ENCODE measurements around the gene HCN2.

The HCN2 gene

DNA sequence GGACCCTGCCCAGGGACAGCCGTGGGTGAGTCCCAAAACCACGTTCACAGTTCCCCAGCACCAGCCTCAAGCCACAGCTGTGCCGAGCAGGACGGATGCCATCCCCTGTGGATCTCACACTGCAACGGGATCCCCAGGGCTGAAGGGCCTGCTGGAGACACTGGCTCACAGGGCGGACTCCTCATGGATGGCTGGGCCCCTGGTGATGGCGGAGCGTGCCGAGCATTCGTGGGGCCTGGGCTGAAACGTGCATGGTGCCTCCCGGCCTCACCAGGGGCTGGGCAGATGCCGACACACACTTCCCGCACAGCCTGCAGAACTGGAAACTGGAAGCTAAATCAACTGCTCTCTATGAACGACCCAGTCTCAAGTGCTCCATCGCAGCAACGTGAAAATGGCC lies 63.7 kb downstream of the HCN2 start:
- DNase-seq (ENCODE audit: low read depth, low spot score) = no peak

- no peak for DNase-seq (ENCODE audit: low read depth, low spot score)
Observed at GRCh38 chr19:655691-656090, 66.0 kb downstream of the HCN2 start.

GRCh38 chr19:656751-657559 lies 67.3 kb downstream of the HCN2 start:
- DNase-seq (ENCODE audit: low read depth, low spot score) = no peak

DNA sequence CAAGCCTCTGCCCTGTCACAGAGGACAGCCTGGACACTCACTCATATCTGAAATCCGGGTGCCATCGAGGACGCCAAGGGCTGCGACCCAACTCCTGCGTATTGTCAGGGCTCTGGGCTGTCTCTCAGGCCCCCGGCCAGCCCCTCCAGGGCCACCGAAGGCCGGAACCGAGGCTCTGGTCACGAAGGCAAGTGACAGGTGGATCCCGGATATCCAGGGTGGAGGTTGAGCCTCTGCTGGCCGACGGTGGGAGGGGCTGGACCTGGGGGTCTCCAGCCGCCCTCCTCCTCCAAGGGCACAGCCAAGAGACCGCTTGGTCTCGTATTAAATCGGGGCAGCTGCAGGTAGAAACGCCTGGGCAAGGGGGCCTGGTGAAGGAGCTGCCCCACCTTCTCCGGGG lies 67.9 kb downstream of the HCN2 start:
- DNase-seq (ENCODE audit: low read depth, low spot score) = no peak

DNA sequence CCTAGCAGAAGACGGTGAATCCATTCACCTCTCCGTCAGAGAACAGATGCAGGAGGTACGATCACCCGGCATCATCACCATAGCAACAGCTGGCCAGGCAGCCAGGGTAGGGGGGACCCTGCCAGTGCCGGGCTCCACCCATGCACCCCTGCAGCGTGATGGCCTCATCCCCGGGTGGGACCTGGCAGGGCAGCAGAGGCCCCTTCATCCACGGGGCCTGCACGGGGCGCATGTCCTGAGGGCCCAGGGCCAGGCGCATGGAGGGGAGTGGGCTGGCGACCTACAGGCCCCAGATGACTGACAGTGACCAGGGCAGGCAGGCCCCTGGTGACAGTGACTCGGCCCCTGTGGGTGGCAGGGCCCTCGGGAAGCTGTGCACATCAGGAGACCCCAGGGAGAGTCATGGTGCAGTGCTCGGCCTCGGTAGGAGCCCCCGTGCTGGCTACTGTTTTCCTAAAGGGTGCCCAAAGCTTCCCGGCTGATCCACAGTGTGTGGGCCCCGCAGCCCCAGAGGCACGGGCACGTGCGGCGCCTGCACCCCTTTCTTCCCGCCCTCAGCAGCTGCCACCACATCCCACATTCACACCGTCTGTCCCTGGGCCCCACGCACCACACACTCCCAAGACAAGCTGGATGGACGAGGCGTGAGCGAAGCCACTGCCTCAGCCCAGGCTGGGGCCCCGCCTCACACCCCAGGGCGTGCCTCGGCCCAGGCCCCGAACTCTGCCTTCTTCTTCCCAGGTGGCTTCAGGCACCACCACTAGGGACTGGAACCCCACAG lies 68.6 kb downstream of the HCN2 start:
- no peak for DNase-seq (ENCODE audit: low read depth, low spot score)

DNA sequence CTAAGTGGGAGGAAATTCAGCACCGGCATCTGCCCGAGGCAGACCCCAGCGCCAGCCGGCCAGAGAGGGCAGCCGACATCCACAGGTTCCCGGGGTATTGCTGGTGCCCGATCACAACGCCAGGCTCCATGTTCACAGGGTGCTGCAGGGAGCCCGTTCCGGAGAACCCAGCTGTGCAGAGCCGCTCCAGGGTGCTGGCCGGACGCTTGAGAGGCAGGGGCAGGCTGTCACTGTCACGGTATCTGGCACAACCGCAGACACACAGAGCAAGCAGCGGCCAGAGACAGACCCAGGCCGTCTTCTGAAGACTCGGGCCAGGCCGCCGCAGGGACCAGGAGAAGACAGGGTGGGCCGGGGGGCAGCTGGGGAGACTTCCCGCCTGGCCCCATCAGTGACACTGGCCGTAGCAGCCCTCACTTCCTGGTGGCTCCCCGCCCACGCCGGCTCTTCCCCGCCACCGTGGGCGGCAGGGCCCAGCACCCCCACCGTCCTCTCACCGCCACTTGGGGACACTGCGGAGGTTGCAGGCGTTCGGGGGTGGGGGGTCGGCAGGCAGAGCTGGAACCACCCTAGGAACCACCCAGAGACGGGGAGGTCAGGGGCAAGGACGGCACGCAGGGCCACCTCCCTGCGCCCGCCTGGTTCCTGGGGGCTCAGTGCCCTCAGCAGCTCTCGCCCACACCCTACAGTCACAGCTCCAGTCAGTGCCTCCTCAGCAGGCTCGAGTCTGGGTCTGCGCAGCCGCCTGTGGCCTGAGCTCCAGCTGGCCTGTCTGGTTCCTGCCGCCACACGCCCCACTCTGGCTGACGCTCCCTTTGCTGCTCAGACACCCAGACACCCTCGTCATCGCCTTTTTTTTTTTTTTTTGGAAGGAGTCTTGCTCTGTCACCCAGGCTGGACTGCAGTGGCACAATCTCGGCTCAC lies 69.5 kb downstream of the HCN2 start:
- DNase-seq (ENCODE audit: low read depth, low spot score) = no peak

GRCh38 chr19:660793-661426 lies 71.2 kb downstream of the HCN2 start:
- no peak for DNase-seq (ENCODE audit: low read depth, low spot score)

- DNase-seq (ENCODE audit: low read depth, low spot score) = no peak
Observed at GRCh38 chr19:661427-662196, 71.9 kb downstream of the HCN2 start.

DNA sequence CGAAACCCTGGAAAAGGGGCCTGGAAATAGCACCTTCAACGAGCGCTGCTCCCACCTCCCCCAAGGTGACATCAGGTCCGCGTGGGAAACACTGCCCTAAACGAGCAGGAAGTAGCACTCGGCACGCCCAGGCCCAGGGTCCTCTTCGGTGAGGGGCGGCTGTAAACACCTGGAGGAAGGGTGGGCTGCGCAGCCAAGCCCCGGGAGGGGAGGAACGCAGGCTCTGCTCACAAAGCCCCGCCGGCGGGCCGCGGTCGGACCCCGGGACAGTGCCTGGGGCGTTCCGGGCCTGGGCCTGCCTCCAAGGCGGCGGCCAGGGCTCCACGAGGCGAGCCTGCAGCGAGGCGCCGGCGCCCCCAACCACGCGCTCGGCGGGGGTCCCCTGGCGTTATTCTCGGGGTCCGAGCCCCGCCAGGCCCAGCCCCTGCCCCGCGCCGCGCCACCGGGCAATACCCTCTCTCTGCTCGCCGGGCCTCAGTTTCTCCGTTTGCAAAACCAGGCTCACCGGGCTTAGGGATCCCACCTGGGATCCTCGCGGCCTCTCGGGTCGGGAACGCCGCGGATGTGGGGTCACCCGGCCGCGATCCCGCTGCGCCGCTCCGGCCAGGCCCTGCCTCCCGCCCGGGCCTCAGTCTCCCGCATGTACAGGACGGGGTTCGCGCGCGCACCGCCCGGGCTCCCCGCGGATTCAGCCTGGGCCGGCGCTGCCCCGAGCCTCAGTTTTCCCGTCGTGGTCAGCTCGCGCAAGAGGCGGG lies 72.7 kb downstream of the HCN2 start:
- no peak for DNase-seq (ENCODE audit: low read depth, low spot score)

GRCh38 chr19:662962-663681 lies 73.4 kb downstream of the HCN2 start, which contains the start of gene RNF126:
TSS of gene RNF126 (minus strand) at chr19:663214. CDS start at chr19:663121, 93 bp downstream.
- DNase-seq (ENCODE audit: low read depth, low spot score) = peak; percentile 47

DNA sequence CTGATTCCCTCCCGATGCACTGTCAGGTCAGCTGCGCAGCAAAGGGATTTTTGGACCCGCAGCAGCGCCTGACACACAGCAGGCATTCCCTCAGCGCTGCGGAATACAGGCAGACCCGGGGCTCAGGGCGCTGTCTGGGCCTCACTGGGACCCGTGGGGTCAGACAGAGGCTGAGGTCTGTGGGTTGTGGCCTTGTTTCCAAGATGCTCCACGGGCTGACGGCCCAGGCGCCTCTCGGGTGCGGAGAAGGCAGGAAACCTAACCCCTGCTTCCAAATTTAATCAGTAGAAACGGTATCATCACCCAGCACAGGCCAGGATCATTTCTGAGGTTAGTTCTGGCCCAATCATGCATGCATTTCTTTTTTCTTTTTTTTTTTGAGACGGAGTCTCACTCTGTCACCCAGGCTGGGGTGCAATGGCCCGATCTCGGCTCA lies 74.0 kb downstream of the HCN2 start:
- no peak for DNase-seq (ENCODE audit: low read depth, low spot score)

DNA sequence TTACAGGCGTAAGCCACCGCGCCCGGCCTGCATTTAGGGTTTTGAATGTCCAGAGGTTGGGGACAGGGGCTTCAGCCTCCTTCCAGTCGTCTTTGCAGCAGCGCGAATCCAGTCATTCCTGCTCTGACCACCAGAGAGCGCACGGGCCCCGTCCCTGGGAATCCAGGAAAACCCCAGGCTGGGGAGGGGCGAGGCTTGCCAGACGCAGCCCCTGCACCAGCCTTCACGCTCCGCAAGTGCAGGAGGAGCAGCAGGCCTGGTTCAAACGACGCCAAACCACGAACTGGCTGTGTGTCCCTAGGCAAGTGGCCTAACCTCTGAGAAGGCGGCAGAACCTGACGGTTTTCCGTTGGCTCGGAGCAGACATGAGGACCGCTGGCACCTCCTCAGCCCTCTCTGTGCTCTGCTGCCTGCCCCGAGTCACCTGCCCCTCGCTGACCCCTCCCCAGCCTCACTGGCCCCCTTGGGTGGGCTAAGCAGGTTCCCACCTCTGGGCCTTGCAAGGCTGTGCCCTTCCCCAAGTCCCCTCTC lies 75.3 kb downstream of the HCN2 start:
- peak; percentile 50 for DNase-seq (ENCODE audit: low read depth, low spot score)
